RWPE1 (cell line): ENCODE measurements around the gene ERGIC1.

Experiments used
- CTCF ChIA-PET: fragments of 350-600 bp; sonication (Branson Sonifier 250); formaldehyde crosslinking; extraction: SDS; loops from one replicate; lab custom pipeline; 2021; lab: Yijun Ruan, JAX
- POLR2A ChIA-PET: fragments of 400-600 bp; formaldehyde crosslinking; extraction: SDS; loops from one replicate; lab custom pipeline; 2020; ENCODE audit warnings: antibody characterized with exemption; ENCODE audit not compliant: low non-redundant PET; lab: Yijun Ruan, JAX
- DNase-seq: peaks from one replicate; pipeline ENCODE4 v3.0.0; 2012; ENCODE audit warnings: low spot score
- H3K27ac ChIP-seq: fragments of 450-650 bp; 2 replicates; pipeline ENCODE4 v1.5.1; 2017
- TF ChIP-seq, protein P1 (sequence below): fragments of 450-650 bp; conservative IDR thresholded peaks from 2 replicates; pipeline ENCODE4 v1.5.1; 2017; ENCODE audit warnings: low read depth, mild to moderate bottlenecking

ERGIC1 gene

DNA sequence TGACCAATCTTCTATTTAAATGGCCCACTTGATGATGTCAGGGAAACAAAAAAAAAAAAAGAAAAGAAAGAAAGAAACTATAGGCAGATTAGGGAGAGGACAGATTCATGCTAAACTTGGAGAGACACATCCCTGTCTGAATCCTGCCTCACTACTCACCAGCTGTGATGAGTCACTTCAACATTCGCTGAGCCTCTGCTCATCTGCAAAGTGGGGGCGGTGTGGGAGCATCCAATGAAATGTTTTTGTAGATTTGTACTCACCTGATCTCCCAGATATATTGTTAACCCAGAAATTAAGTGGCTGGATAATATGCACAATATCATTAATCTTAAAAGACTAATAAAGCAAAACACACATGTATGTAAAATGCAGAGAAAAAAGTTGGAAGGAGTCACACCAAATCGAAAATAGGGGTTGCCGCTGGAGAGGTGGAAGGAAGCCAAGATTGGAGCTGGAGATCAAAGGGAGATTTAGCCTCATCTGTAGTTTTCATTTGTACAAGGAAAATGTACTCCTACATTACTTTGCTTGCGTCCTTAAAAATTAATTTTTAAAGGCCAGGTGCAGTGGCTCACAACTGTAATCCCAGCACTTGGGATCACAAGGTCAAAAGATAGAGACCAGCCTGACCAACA lies 17.0 kb upstream of the ERGIC1 start:
- ChIA-PET CTCF (interaction anchor here (0.6 to 2.0 kb wide), 2 partner anchors 46 to 202 kb away, joined by 3 to 6 read pairs; partner anchors contain the start of gene DUSP1), POLR2A (interaction anchor here (0.6 kb wide), 1 partner anchor 9 kb away, joined by 3 read pairs; no protein-coding TSS in a partner anchor)
- H3K27ac ChIP-seq: peak overlapping the region; percentile 72
- peak; percentile 95 for DNase-seq
- TF ChIP-seq, protein P1, sequence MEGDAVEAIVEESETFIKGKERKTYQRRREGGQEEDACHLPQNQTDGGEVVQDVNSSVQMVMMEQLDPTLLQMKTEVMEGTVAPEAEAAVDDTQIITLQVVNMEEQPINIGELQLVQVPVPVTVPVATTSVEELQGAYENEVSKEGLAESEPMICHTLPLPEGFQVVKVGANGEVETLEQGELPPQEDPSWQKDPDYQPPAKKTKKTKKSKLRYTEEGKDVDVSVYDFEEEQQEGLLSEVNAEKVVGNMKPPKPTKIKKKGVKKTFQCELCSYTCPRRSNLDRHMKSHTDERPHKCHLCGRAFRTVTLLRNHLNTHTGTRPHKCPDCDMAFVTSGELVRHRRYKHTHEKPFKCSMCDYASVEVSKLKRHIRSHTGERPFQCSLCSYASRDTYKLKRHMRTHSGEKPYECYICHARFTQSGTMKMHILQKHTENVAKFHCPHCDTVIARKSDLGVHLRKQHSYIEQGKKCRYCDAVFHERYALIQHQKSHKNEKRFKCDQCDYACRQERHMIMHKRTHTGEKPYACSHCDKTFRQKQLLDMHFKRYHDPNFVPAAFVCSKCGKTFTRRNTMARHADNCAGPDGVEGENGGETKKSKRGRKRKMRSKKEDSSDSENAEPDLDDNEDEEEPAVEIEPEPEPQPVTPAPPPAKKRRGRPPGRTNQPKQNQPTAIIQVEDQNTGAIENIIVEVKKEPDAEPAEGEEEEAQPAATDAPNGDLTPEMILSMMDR: no peak

DNA sequence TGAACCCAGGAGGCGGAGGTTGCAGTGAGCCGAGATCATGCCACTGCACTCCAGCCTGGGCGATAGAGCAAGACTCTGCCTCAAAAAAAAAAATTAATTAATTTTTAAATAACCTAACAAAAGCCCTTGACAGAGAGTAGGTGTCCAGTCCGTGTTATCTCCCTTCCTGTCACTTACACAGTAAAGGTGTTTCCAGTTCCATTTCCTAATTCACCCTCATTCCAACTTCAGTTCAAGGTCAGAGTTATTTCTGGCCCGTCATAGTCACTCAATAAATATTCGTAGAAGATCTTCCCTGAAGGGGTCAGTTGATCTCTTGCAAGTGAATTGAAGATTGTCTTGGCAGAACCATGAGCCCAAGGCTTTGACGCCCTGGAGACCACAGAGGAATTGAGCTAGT lies 16.4 kb upstream of the ERGIC1 start:
- ChIA-PET POLR2A (no interaction called here), CTCF (no interaction called here)
- TF ChIP-seq, protein P1: no peak
- H3K27ac ChIP-seq: peak overlapping the region; percentile 72
- DNase-seq: no peak

DNA sequence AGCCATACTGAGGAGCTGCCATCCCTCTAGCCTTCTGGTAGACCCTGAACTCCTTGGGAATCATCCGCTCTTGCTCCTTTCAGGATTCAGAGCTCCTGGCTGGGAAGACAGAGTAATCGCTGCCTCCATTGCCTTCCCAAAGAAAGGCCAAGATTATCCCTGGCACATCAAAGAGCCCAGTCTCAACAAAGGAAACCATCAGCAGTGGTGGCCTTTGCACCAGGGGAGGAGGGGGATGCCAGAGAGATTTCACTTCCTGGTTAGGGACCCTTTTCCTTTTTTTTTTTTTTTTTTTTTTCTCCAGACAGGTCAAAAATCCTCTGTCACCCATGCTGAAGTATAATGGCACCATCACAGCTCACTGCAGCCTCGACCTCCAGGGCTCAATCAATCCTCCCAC lies 16.0 kb upstream of the ERGIC1 start:
- peak overlapping the region; percentile 72 for H3K27ac ChIP-seq
- TF ChIP-seq, protein P1: no peak
- no peak for DNase-seq
- POLR2A ChIA-PET: no interaction called here
- CTCF ChIA-PET: interaction anchor here (0.6 kb wide), 1 partner anchor 1794 kb away, joined by 4 read pairs; no protein-coding TSS in a partner anchor

DNA sequence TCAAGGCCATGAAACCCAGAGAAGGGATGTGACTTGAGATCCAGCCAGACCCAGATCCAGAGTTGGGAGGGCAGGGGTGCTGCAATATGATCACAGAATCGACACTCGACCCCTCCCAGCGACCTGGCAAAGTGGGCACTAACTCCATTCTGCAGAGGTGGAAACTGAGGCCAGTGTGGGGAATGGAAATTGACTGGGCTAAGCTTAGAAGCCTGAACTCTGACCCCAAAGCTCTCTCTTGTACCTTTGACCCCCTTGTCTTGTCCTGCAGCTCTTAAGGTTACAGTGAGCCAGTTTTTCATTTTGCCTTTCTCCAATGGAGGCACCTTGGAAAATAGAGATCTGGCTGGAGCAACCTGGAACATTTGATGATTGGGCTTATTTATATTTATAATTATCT lies 14.5 kb upstream of the ERGIC1 start:
- TF ChIP-seq, protein P1: no peak
- ChIA-PET POLR2A (interaction anchor here (0.5 kb wide), 1 partner anchor 15 kb away, joined by 3 read pairs; no protein-coding TSS in a partner anchor), CTCF (interaction anchor here (0.7 kb wide), 1 partner anchor 1148 kb away, joined by 4 read pairs; no protein-coding TSS in a partner anchor)
- no peak for DNase-seq
- peak overlapping the region; percentile 67 for H3K27ac ChIP-seq

DNA sequence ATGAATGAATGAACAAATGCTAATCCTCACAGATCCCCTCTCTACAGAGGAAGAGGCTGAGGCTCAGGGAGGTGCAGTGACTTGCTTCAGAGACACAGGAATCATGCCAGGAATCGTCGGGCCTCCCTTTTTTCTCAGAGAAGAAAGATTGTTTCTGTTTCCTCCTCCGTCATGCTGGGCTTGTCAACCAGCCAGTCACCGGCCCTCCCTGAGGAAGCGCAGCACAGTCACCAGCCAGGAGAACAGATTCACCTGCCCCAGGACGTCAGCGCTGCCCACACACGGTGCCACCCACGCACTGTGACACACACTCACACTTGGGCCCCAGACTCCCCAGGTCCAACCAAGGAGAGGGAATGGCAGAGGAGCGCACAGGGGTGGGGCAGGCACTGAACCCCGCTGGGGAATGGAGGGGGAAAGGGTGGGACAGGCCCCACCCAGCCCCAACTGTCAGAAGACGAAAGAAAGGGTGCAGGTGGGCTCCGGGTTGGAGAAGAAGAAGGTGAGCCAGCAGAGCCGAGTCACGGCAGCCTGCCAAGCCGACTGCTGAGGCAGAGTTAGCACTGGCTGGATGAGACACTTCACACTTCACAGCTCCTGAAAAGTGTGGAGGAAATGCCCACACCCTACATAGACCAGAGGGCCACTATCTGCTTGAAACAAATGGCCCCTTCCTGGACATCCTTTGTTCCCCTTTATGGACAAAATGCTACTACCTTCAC lies 13.8 kb upstream of the ERGIC1 start:
- peak overlapping the region; percentile 67 for H3K27ac ChIP-seq
- TF ChIP-seq, protein P1: no peak
- peak; percentile 80 for DNase-seq
- POLR2A ChIA-PET: no interaction called here
- CTCF ChIA-PET: interaction anchor here (0.7 to 0.9 kb wide), 2 partner anchors 107 to 1147 kb away, joined by 3 to 4 read pairs; no protein-coding TSS in a partner anchor

DNA sequence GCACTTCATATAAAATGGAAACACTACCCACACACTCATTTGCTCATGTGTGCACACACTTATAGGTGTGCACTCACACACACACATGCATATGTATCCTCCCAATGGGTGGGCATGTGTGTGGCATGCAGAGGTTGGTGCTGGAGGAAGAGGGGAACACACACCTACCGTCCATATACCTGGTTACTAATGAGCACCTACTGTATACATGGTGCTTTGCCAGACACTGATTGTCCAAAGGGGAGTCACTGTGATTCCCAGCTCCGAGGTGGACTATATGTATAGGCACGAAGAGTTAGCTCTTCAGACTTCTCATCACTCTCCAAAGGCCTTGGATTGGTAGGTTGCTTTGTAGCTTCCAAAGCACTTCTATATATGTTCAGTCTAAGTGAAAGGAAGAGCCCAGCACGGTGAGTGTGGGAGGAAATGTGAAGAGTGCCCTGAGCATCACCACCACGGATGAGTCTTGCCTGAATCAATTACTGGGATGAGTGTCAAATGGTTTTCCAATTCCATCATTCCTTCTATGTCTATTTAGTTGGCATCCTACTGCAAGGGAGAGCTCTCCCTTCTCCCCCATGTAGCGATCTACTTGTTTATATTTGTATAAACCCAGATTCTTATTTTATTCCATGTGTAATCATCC lies 12.6 kb upstream of the ERGIC1 start:
- ChIA-PET CTCF (interaction anchor here (0.6 kb wide), 1 partner anchor 20 kb away, joined by 3 read pairs; no protein-coding TSS in a partner anchor), POLR2A (no interaction called here)
- DNase-seq: no peak
- TF ChIP-seq, protein P1: no peak
- H3K27ac ChIP-seq: no peak overlapping the region
